GM12801 (cell line): ENCODE measurements around the gene UAP1.

ENCODE experiments used
- TF ChIP-seq, protein P1 (sequence below): IDR thresholded peaks from one replicate; pipeline ENCODE4 v1.5.1; 2011; ENCODE audit warnings: control low read depth; ENCODE audit not compliant: insufficient read length; ENCODE audit errors: extremely low read depth

UAP1 gene

DNA sequence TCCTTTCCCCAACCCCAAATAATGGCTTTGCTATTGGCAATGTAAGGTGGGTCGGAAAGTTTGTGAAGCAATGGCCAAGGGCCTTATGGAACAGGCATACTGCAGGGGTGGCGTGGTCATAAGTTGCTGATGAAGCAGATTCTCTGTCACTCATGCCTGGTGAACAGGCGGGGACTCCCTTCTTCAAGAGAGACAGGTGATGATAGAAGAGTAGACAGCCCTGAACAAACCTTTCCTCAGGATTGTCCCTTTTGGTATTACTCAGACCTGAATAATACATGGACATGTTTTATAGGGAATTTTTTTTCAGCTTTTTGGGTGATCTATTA, 83.4 kb downstream of the UAP1 start:
- TF ChIP-seq, protein P1, sequence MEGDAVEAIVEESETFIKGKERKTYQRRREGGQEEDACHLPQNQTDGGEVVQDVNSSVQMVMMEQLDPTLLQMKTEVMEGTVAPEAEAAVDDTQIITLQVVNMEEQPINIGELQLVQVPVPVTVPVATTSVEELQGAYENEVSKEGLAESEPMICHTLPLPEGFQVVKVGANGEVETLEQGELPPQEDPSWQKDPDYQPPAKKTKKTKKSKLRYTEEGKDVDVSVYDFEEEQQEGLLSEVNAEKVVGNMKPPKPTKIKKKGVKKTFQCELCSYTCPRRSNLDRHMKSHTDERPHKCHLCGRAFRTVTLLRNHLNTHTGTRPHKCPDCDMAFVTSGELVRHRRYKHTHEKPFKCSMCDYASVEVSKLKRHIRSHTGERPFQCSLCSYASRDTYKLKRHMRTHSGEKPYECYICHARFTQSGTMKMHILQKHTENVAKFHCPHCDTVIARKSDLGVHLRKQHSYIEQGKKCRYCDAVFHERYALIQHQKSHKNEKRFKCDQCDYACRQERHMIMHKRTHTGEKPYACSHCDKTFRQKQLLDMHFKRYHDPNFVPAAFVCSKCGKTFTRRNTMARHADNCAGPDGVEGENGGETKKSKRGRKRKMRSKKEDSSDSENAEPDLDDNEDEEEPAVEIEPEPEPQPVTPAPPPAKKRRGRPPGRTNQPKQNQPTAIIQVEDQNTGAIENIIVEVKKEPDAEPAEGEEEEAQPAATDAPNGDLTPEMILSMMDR: no peak

DNA sequence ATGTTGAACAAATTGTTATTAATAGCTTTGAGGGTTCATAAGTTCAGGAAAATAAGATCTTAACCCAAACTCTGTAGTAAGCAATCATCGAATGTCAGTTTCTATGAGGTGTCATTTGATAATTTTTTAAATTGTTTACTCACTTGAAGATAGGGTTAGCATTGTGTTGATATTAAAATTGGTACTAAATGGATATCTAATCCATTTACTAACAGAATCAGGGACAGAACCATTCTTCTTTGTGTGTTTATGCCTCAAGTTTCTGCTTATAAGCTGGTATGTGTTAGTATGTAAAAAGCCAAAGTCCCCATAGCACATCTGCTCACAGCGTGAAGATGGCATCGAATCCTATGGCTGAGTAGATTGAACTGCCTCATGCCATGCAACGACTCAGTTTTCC, 84.1 kb downstream of the UAP1 start:
- TF ChIP-seq, protein P1: no peak

DNA sequence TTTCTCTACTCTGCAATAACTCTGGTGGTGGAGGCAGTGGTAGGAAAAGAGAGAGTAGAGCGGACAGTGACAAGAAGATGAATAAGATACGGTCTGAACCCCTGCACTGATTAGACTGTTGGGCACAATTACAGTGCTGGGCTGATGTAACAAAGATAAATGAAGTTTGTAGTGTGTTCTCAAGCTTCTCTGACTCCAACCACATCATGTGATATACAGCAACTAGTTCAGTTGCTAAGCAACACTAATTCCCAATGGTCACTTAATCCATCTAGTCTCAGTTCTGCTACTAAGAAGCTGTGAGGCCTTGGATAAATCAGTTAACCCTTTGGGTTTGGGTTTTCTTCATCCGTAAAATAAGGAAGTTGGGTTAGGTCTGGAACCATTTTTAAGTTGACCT, 88.1 kb downstream of the UAP1 start:
- TF ChIP-seq, protein P1: no peak
